HG03571 (cell line): ENCODE measurements around the gene MMEL1.
A peak's percentile ranks its signal among the peaks of the same experiment; 100 is the strongest.

Experiments used
- ATAC-seq: cut with Tn5 transposase; IDR thresholded peaks from one replicate; pipeline ENCODE4 v1.9.1; 2021; ENCODE audit not compliant: unreplicated experiment

The MMEL1 gene

GRCh38 chr1:2593251-2593878 lies 39.5 kb downstream of the MMEL1 start:
- ATAC-seq, result no peak

- no peak for ATAC-seq
Measured at GRCh38 chr1:2592672-2593071, 40.1 kb downstream of the MMEL1 start.

GRCh38 chr1:2591581-2592261 lies 41.1 kb downstream of the MMEL1 start:
- ATAC-seq, result no peak

- no peak for ATAC-seq
Measured at GRCh38 chr1:2591233-2591580, 41.6 kb downstream of the MMEL1 start.

GRCh38 chr1:2590233-2591141 lies 42.3 kb downstream of the MMEL1 start:
- no peak for ATAC-seq

- no peak for ATAC-seq
Measured at GRCh38 chr1:2589431-2590232, 43.2 kb downstream of the MMEL1 start.

GRCh38 chr1:2588661-2589430 lies 44.0 kb downstream of the MMEL1 start:
- ATAC-seq, result no peak

GRCh38 chr1:2587860-2588571 lies 44.8 kb downstream of the MMEL1 start:
- ATAC-seq, result no peak

- no peak for ATAC-seq
Measured at GRCh38 chr1:2587071-2587859, 45.6 kb downstream of the MMEL1 start.

GRCh38 chr1:2586154-2587070 lies 46.4 kb downstream of the MMEL1 start, which contains the start of gene PRXL2B:
Gene PRXL2B, plus strand, starts transcription at chr1:2586777. Its CDS starts 109 bp downstream, at chr1:2586886.
- ATAC-seq, result peak; percentile 52

- ATAC-seq, result peak; percentile 48
Measured at GRCh38 chr1:2585318-2586092, 47.3 kb downstream of the MMEL1 start.

- ATAC-seq, result no peak
Measured at GRCh38 chr1:2584686-2585317, 48.0 kb downstream of the MMEL1 start.

GRCh38 chr1:2583871-2584351 lies 48.9 kb downstream of the MMEL1 start:
- no peak for ATAC-seq

- ATAC-seq, result no peak
Measured at GRCh38 chr1:2583331-2583791, 49.5 kb downstream of the MMEL1 start.

- no peak for ATAC-seq
Measured at GRCh38 chr1:2582391-2582790, 50.4 kb downstream of the MMEL1 start.

- no peak for ATAC-seq
Measured at GRCh38 chr1:2580691-2581090, 52.1 kb downstream of the MMEL1 start.
